Activated T-cell treated with anti-CD3 and anti-CD28 coated beads, Interleukin-2, amount 50 U/mL, for 1 hour (primary cell): ENCODE measurements around the gene ELOVL4.
A peak's percentile ranks its signal among the peaks of the same experiment; 100 is the strongest.

ENCODE experiments used
- DNase-seq: peaks from one replicate; pipeline ENCODE4 v3.0.0-alpha.2; 2020

Gene ELOVL4

GRCh38 chr6:79947191-79948186 lies at the start of gene ELOVL4:
TSS of gene ELOVL4 (minus strand) at chr6:79947553. CDS start at chr6:79947279, 274 bp downstream.
- peak; percentile 69 for DNase-seq

- no peak for DNase-seq
Observed at GRCh38 chr6:79993911-79994309, 46.6 kb upstream of the ELOVL4 start.

GRCh38 chr6:79993012-79993910 lies 45.9 kb upstream of the ELOVL4 start:
- no peak for DNase-seq

- DNase-seq, result no peak
Observed at GRCh38 chr6:79989641-79990040, 42.3 kb upstream of the ELOVL4 start.

- no peak for DNase-seq
Observed at GRCh38 chr6:79985128-79985527, 37.8 kb upstream of the ELOVL4 start.

GRCh38 chr6:79984261-79984660 lies 36.9 kb upstream of the ELOVL4 start:
- no peak for DNase-seq

GRCh38 chr6:79981652-79982051 lies 34.3 kb upstream of the ELOVL4 start:
- no peak for DNase-seq

- no peak for DNase-seq
Observed at GRCh38 chr6:79971193-79971592, 23.8 kb upstream of the ELOVL4 start.

GRCh38 chr6:79969784-79970183 lies 22.4 kb upstream of the ELOVL4 start:
- DNase-seq, result no peak

- no peak for DNase-seq
Observed at GRCh38 chr6:79967178-79967577, 19.8 kb upstream of the ELOVL4 start.

GRCh38 chr6:79964607-79965081 lies 17.3 kb upstream of the ELOVL4 start:
- no peak for DNase-seq

- no peak for DNase-seq
Observed at GRCh38 chr6:79954849-79955248, 7.5 kb upstream of the ELOVL4 start.

GRCh38 chr6:79949233-79949632 lies 1.9 kb upstream of the ELOVL4 start:
- no peak for DNase-seq

GRCh38 chr6:79946272-79947190 lies 822 bp downstream of the ELOVL4 start:
- peak; percentile 31 for DNase-seq

GRCh38 chr6:79943133-79943532 lies 4.2 kb downstream of the ELOVL4 start:
- no peak for DNase-seq

GRCh38 chr6:79941489-79942151 lies 5.7 kb downstream of the ELOVL4 start:
- no peak for DNase-seq

- no peak for DNase-seq
Observed at GRCh38 chr6:79928478-79928998, 18.8 kb downstream of the ELOVL4 start.

- no peak for DNase-seq
Observed at GRCh38 chr6:79927758-79928157, 19.6 kb downstream of the ELOVL4 start.

GRCh38 chr6:79923270-79923669 lies 24.1 kb downstream of the ELOVL4 start:
- no peak for DNase-seq

- DNase-seq, result no peak
Observed at GRCh38 chr6:79922018-79922417, 25.3 kb downstream of the ELOVL4 start.

GRCh38 chr6:79913369-79913768 lies 34.0 kb downstream of the ELOVL4 start:
- no peak for DNase-seq
